ENCODE measurements around the gene KRT33A.

- TF ChIP-seq CTCF (IDR thresholded peaks at IDR 0.05) = no peak
- no peak for TF ChIP-seq POLR2A (IDR thresholded peaks at IDR 0.05)
Observed at GRCh38 chr17:41395611-41396010, 45.0 kb upstream of the KRT33A start.
